Nephron (organoid): ENCODE data around the gene C22orf23.

Source experiments
- H3K27ac Mint-ChIP-seq, 3 experiments: 2 replicates each; pipeline ENCODE4 v1.8.0; 2020; ENCODE audit warnings: mixed read lengths in 3 of 3, mild to moderate bottlenecking in 2 of 3, moderate library complexity in 1 of 3
- H3K27me3 Mint-ChIP-seq: 2 replicates; pipeline ENCODE4 v1.8.0; 2021; ENCODE audit warnings: low read depth, mild to moderate bottlenecking, moderate library complexity, mixed read lengths
- H3K36me3 Mint-ChIP-seq: 2 replicates; pipeline ENCODE4 v1.8.0; 2020; ENCODE audit warnings: low read depth, mixed read lengths
- H3K4me1 Mint-ChIP-seq: 2 replicates; pipeline ENCODE4 v1.8.0; 2020; ENCODE audit warnings: mixed read lengths
- H3K4me3 Mint-ChIP-seq, 3 experiments: 2 replicates each; pipeline ENCODE4 v1.8.0; 2020; ENCODE audit warnings: mild to moderate bottlenecking in 3 of 3, mixed read lengths in 3 of 3, moderate library complexity in 2 of 3
- H3K9me3 Mint-ChIP-seq: 2 replicates; pipeline ENCODE4 v1.8.0; 2020; ENCODE audit warnings: mixed read lengths
- CTCF ChIP-seq, 3 experiments: fragments of 200-600 bp; sonication (generic); IDR thresholded peaks; one replicate each; pipeline ENCODE4 v1.5.0; 2021; ENCODE audit warnings: antibody characterized with exemption in 3 of 3; ENCODE audit not compliant: unreplicated experiment in 3 of 3

C22orf23 gene

DNA sequence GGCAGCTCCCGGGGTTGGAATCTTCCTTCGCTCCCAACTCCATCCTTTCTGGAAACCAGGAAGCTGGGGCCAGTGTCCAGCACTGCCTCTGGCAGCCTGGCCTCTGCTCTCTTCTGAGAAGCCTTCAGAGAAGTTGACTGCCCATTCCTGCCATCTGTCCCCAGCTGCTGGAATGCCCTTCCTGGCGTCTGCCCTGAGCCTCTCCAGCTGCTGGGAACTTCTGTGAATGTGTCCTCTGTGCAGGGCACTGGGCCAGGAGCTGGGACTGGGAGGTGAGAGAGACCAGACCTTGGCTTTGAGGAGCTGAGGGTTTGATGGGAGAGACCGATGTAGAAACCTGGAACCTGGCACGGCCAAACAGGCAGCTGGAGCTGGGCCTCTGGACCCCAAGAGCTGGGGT, 36.9 kb upstream of the C22orf23 start:
- no peak for TF ChIP-seq CTCF (IDR thresholded peaks at IDR 0.05; ENCODE audit: unreplicated experiment in 3 of 3)
- Mint-ChIP-seq H3K9me3 (no peaks in the 10 kb centered on the region), H3K36me3 (no peaks in the 10 kb centered on the region), H3K27ac (no peak overlapping the region), H3K27me3 (peaks cover 3% of the 10 kb centered on the region), H3K4me1 (no peaks in the 10 kb centered on the region), H3K4me3 (no peak overlapping the region)

DNA sequence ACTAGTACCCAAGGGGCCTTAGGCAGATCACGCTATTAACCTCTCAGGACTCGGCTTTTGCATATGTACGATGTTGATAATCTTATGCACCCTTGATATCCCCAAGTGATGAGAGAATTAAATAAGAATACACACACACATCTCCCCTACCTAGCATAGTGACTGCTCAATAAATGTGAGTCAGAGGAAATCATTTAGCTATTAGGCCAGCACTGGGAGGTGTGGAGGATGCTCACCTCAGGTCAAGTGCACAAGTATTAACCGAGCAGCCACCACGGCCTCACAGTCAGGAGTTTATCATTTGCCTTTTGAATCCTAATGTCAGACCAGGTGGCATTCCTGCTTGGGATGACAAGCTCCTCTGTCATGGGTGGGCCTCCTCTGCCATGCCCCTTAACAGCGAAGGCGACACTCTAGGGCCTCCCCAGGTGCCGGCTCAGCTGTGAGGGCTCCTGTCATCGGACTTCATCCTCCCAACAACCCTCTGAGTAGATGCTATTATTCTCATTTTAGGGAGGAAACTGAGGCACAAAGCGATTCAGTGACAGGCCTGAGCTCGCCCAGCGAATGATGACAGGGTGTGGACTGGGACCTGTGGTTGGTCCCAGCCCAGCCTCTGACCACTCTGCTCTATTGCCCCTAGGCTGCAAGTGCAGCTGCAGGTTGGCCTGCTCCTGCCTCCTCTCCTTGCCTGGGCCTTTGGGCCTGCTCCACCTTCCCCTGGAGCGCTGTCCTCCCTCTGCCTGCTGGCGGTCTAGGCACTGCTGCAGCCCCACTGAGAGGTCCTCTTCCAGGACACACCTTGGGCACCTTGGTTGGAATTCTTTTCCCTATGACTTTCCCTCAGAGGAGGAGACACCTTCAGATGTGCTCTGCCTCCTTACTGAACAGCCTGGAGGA, 36.0 kb upstream of the C22orf23 start:
- no peak overlapping the region for H3K4me3 Mint-ChIP-seq
- TF ChIP-seq CTCF (IDR thresholded peaks at IDR 0.05; ENCODE audit: unreplicated experiment in 3 of 3): no peak
- H3K36me3 Mint-ChIP-seq: no peaks in the 10 kb centered on the region
- H3K4me1 Mint-ChIP-seq: no peaks in the 10 kb centered on the region
- no peak overlapping the region for H3K27ac Mint-ChIP-seq
- no peaks in the 10 kb centered on the region for H3K9me3 Mint-ChIP-seq
- H3K27me3 Mint-ChIP-seq: peaks cover 4% of the 10 kb centered on the region

GRCh38 chr22:37986371-37986770, 33.0 kb upstream of the C22orf23 start:
- Mint-ChIP-seq H3K27ac (no peak overlapping the region), H3K4me3 (no peak overlapping the region), H3K36me3 (no peaks in the 10 kb centered on the region), H3K9me3 (no peaks in the 10 kb centered on the region), H3K27me3 (peaks cover 31% of the 10 kb centered on the region), H3K4me1 (no peaks in the 10 kb centered on the region)
- no peak for TF ChIP-seq CTCF (IDR thresholded peaks at IDR 0.05; ENCODE audit: unreplicated experiment in 3 of 3)

DNA sequence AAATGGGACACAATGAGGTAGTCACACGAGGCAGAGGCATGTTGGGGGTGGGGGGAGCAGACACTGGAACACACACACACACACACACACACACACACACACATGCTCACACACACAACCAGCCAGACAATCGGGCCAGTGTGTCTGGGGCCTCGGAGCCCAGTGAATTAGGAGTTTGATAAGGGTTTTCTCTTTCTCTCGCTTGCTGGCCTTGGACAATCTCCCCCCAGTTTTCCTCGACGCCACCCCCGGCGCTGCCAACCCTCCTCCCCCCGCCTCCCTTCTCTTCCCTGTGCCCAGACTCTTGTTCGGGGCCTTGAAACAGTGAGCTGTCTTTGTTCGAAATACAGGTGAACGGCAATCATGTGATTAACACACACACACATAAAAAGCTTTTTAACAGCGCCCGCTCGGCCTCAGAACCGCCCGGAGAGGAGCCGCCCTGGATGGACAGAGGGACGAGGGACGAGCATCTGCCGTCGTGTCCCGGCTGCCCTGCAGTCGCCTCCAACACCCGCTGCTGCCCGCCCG, 32.4 kb upstream of the C22orf23 start:
- Mint-ChIP-seq H3K9me3 (no peaks in the 10 kb centered on the region), H3K4me1 (no peaks in the 10 kb centered on the region), H3K36me3 (no peaks in the 10 kb centered on the region), H3K27ac (no peak overlapping the region), H3K27me3 (peaks cover 37% of the 10 kb centered on the region), H3K4me3 (no peak overlapping the region)
- TF ChIP-seq CTCF (IDR thresholded peaks at IDR 0.05; ENCODE audit: unreplicated experiment in 3 of 3): no peak

DNA sequence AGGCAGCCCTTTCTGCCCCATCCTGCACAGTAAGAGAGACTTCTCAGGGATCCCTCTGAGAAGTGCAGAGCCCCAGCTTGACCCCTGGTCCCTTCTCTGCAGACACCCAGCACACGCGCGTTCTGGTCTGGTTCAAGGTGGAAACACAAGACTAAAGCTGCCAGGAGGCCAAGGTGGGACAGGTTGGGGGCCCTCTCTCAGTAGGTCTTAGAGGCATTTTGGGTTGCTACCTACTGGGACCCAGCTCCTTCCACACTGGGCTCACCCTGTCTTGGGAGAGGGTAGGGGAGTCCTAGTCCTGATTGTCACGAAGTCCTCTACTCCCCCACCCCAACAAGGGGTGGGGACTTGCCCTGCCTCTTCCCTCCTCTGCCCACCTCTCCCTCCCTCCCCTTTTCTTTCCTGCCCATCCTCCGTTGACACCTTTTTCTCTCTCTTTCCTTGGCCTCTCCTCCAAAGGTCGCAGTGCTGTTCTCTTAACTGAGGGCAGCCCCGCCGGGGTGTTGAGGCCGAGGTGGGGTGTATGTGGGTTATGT, 31.7 kb upstream of the C22orf23 start:
- Mint-ChIP-seq H3K27me3 (peaks cover 43% of the 10 kb centered on the region), H3K36me3 (no peaks in the 10 kb centered on the region), H3K9me3 (no peaks in the 10 kb centered on the region), H3K27ac (no peak overlapping the region), H3K4me3 (no peak overlapping the region), H3K4me1 (peaks cover 5% of the 10 kb centered on the region)
- no peak for TF ChIP-seq CTCF (IDR thresholded peaks at IDR 0.05; ENCODE audit: unreplicated experiment in 3 of 3)
